Loucy (cell line): ENCODE data around the gene TPGS1.

ENCODE experiments used
- H2AFZ ChIP-seq: fragments of 200-600 bp; sonication (generic); 2 replicates; pipeline ENCODE4 v1.6.0; 2016; ENCODE audit warnings: antibody characterized with exemption, mild to moderate bottlenecking, low read length, moderate library complexity
- H3F3A ChIP-seq: fragments of 200-600 bp; 2 replicates; pipeline ENCODE4 v1.6.0; 2016; ENCODE audit warnings: antibody characterized with exemption, low read depth, mild to moderate bottlenecking
- H3K27me3 ChIP-seq: fragments of 200-600 bp; sonication (generic); 2 replicates; pipeline ENCODE4 v1.6.1; 2014; ENCODE audit warnings: low read length, mild to moderate bottlenecking; ENCODE audit not compliant: insufficient read depth, poor library complexity, severe bottlenecking
- H3K36me3 ChIP-seq: fragments of 200-600 bp; sonication (generic); 2 replicates; pipeline ENCODE4 v1.6.1; 2016; ENCODE audit warnings: low read length; ENCODE audit not compliant: insufficient read depth
- H3K4me1 ChIP-seq: fragments of 200-600 bp; sonication (generic); 2 replicates; pipeline ENCODE4 v1.5.1; 2014; ENCODE audit warnings: low read length, mild to moderate bottlenecking; ENCODE audit not compliant: insufficient read depth, poor library complexity, severe bottlenecking
- H3K4me2 ChIP-seq: fragments of 200-600 bp; sonication (generic); 2 replicates; pipeline ENCODE4 v1.6.0; 2014; ENCODE audit warnings: antibody characterized with exemption, low read length, low read depth, mild to moderate bottlenecking; ENCODE audit not compliant: poor library complexity, severe bottlenecking
- H3K4me3 ChIP-seq: fragments of 200-600 bp; sonication (generic); 2 replicates; pipeline ENCODE4 v1.5.1; 2014; ENCODE audit warnings: low read length, mild to moderate bottlenecking, mixed read lengths; ENCODE audit not compliant: poor library complexity, severe bottlenecking
- H3K79me2 ChIP-seq: fragments of 200-600 bp; sonication (generic); 2 replicates; pipeline ENCODE4 v1.6.1; 2014; ENCODE audit warnings: low read length; ENCODE audit not compliant: insufficient read depth
- H3K9ac ChIP-seq: fragments of 200-600 bp; sonication (generic); 2 replicates; pipeline ENCODE4 v1.6.0; 2014; ENCODE audit warnings: mild to moderate bottlenecking, low read depth, low read length, moderate library complexity; ENCODE audit not compliant: poor library complexity, severe bottlenecking
- H3K9me2 ChIP-seq: fragments of 200-600 bp; sonication (generic); replicated peaks from 2 replicates; pipeline ENCODE4 v1.6.1; 2016; ENCODE audit warnings: low read depth, low read length, mixed read lengths
- H3K9me3 ChIP-seq: fragments of 200-600 bp; sonication (generic); 2 replicates; pipeline ENCODE4 v1.6.1; 2014; ENCODE audit warnings: mild to moderate bottlenecking, antibody characterized with exemption, low read length, low read depth; ENCODE audit not compliant: insufficient read depth
- H4K20me1 ChIP-seq: fragments of 200-600 bp; sonication (generic); 2 replicates; pipeline ENCODE4 v1.6.0; 2014; ENCODE audit warnings: antibody characterized with exemption, low read length, mild to moderate bottlenecking; ENCODE audit not compliant: insufficient read depth, poor library complexity, severe bottlenecking
- CTCF ChIP-seq: fragments of 200-600 bp; sonication (generic); conservative IDR thresholded peaks from 2 replicates; pipeline ENCODE4 v1.5.1; 2014; ENCODE audit warnings: mild to moderate bottlenecking, antibody characterized with exemption, low read length
- EZH2phosphoT487 ChIP-seq: fragments of 200-600 bp; IDR thresholded peaks from 2 replicates; pipeline ENCODE4 v1.6.1; 2018; ENCODE audit warnings: antibody characterized with exemption, mild to moderate bottlenecking, moderate library complexity, borderline replicate concordance

TPGS1 gene

GRCh38 chr19:543910-544608 is 36.8 kb downstream of the TPGS1 start, which contains the start of gene GZMM:
Gene GZMM, plus strand, starts transcription at chr19:544053. Its CDS starts 19 bp downstream, at chr19:544072.
- H3K9me2 ChIP-seq = no peaks in the 10 kb centered on the region
- H2AFZ ChIP-seq = no peak within 1 kb of the TSS
- H3K9me3 ChIP-seq = no peaks in the 10 kb centered on the region
- no peaks in the 10 kb centered on the region for H3K27me3 ChIP-seq
- H3F3A ChIP-seq = no peaks in the 10 kb centered on the region
- H3K9ac ChIP-seq = no peak within 1 kb of the TSS
- no peak within 1 kb of the TSS for H3K4me2 ChIP-seq
- H3K4me3 ChIP-seq = no peak within 1 kb of the TSS
- H4K20me1 ChIP-seq = no peaks in the 10 kb centered on the region
- TF ChIP-seq CTCF (no peak), EZH2phosphoT487 (no peak)
- H3K79me2 ChIP-seq = no peaks in the 10 kb centered on the region
- H3K4me1 ChIP-seq = no peaks in the 10 kb centered on the region
- H3K36me3 ChIP-seq = peaks cover 13% of the 10 kb centered on the region; the same call in 1 of the 2 replicates

GRCh38 chr19:547117-547516 is 39.8 kb downstream of the TPGS1 start:
- Histone ChIP-seq H3K4me3 (no peak overlapping the region), H3K9me3 (no peaks in the 10 kb centered on the region), H3K36me3 (peaks cover 7% of the 10 kb centered on the region; the same call in 1 of the 2 replicates), H3K9me2 (no peaks in the 10 kb centered on the region), H3K27me3 (no peaks in the 10 kb centered on the region), H3K79me2 (no peaks in the 10 kb centered on the region), H3F3A (no peaks in the 10 kb centered on the region), H4K20me1 (no peaks in the 10 kb centered on the region), H3K9ac (no peak overlapping the region), H3K4me1 (no peaks in the 10 kb centered on the region), H2AFZ (no peak overlapping the region), H3K4me2 (no peak overlapping the region)
- no peak for TF ChIP-seq EZH2phosphoT487
- no peak for TF ChIP-seq CTCF

GRCh38 chr19:547836-548720 is 40.8 kb downstream of the TPGS1 start:
- Histone ChIP-seq H3K9me3 (no peaks in the 10 kb centered on the region), H3F3A (no peaks in the 10 kb centered on the region), H3K27me3 (no peaks in the 10 kb centered on the region), H3K4me2 (no peak overlapping the region), H3K4me3 (no peak overlapping the region), H3K9ac (no peak overlapping the region), H3K79me2 (no peaks in the 10 kb centered on the region), H3K4me1 (no peaks in the 10 kb centered on the region), H4K20me1 (no peaks in the 10 kb centered on the region), H2AFZ (no peak overlapping the region), H3K9me2 (no peaks in the 10 kb centered on the region), H3K36me3 (no peaks in the 10 kb centered on the region)
- no peak for TF ChIP-seq EZH2phosphoT487
- no peak for TF ChIP-seq CTCF
